Ishikawa (cell line): Measurements from ENCODE around the gene PALLD.

ENCODE experiments used
- EP300 ChIP-seq: IDR thresholded peaks from 2 replicates; pipeline ENCODE4 v1.6.1; 2012; ENCODE audit warnings: borderline replicate concordance
- NFIC ChIP-seq: IDR thresholded peaks from 2 replicates; pipeline ENCODE4 v1.6.1; 2012
- RAD21 ChIP-seq: IDR thresholded peaks from 2 replicates; pipeline ENCODE4 v1.6.1; 2012; ENCODE audit warnings: low read depth
- TAF1 ChIP-seq: IDR thresholded peaks from 2 replicates; pipeline ENCODE4 v1.6.1; 2012; ENCODE audit warnings: low read depth, mild to moderate bottlenecking
- YY1 ChIP-seq: IDR thresholded peaks from 2 replicates; pipeline ENCODE4 v1.6.1; 2012; ENCODE audit warnings: low read depth
- TF ChIP-seq, protein P1 (sequence below): IDR thresholded peaks from 2 replicates; pipeline ENCODE4 v1.6.1; 2012

DNA sequence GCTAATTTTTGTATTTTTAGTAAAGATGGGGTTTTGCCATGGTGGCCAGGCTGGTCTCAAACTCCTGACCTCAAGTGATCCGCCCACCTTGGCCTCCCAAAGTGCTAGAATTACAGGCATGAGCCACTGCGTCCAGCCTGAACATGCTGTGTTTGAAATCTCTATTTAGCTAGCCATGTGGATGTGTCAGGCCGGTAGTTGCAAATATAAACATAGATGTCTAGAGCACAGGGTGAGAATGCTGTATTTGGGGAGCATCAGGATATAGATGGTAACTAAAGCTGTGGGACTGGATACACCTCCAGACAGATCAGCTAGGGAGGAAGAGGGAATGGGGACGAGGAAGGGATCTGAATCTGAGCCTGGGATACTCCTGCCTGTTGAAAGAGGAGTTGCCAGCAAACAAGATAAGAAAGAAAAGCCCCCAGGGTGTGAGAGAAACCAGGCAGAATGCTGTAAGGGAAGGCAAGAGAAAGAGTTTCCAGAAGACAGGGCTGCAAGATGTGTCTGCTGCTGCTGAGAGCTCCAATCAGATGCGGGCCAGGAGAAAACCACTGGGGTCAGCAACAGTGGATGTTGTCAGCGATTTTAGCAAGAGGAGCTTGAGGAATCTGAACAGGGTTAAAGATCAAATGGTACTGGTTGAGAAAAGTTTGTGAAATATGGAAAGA is 177.4 kb downstream of the PALLD start:
- TF ChIP-seq, protein P1, sequence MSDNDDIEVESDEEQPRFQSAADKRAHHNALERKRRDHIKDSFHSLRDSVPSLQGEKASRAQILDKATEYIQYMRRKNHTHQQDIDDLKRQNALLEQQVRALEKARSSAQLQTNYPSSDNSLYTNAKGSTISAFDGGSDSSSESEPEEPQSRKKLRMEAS = no peak
- TF ChIP-seq EP300 (no peak), RAD21 (no peak), NFIC (no peak), YY1 (no peak), TAF1 (no peak)
